Tibial artery (tissue), 4 donors: ENCODE results near the gene SHF.

ENCODE experiments used
- DNase-seq, 2 donors: peaks; one replicate each; pipeline ENCODE4 v3.0.0-alpha.2; 2019
- H3K27ac ChIP-seq, 2 donors: fragments of 200-600 bp; sonication (generic) in 1 of 2; 1 replicate in 1 of 2; 2 replicates in 1 of 2; pipeline ENCODE4 v1.5.1; 2018 to 2019; ENCODE audit warnings: mild to moderate bottlenecking in 1 of 2
- H3K27me3 ChIP-seq, 2 donors: fragments of 200-600 bp; sonication (generic) in 1 of 2; one replicate each; pipeline versions ENCODE4 v1.5.1 to v1.6.0; 2016 to 2019
- H3K36me3 ChIP-seq, 3 donors: fragments of 200-600 bp; sonication (generic) in 2 of 3; one replicate each; pipeline ENCODE4 v1.5.1; 2016 to 2019; ENCODE audit warnings: mild to moderate bottlenecking in 2 of 3
- H3K4me1 ChIP-seq, 4 donors: fragments of 200-600 bp; sonication (generic) in 2 of 4; 1 replicate in 3 of 4; 2 replicates in 1 of 4; pipeline ENCODE4 v1.5.1; 2016 to 2019
- H3K4me3 ChIP-seq, 2 donors: fragments of 200-600 bp; sonication (generic) in 1 of 2; 1 replicate in 1 of 2; 2 replicates in 1 of 2; pipeline ENCODE4 v1.5.1; 2018 to 2019; ENCODE audit warnings: mild to moderate bottlenecking in 2 of 2
- H3K9me3 ChIP-seq, 3 donors: fragments of 200-600 bp; sonication (generic) in 1 of 3; one replicate each; pipeline ENCODE4 v1.5.1; 2016 to 2019
- intact Hi-C: fragments of 100-400 bp; cut with DNase I; formaldehyde crosslinking; loops from one replicate; pipeline ENCODE4 v1.15.0; 2023; ENCODE audit warnings: low total_unique reads
- TF ChIP-seq, protein P1 (sequence below), 2 experiments: fragments of 200-600 bp in 1 of 2; fragments of 450-650 bp in 1 of 2; IDR thresholded peaks; one replicate each; pipeline ENCODE4 v1.5.1; 2017 to 2019; ENCODE audit warnings: antibody characterized with exemption in 2 of 2, mild to moderate bottlenecking in 1 of 2, moderate library complexity in 1 of 2

Gene SHF

DNA sequence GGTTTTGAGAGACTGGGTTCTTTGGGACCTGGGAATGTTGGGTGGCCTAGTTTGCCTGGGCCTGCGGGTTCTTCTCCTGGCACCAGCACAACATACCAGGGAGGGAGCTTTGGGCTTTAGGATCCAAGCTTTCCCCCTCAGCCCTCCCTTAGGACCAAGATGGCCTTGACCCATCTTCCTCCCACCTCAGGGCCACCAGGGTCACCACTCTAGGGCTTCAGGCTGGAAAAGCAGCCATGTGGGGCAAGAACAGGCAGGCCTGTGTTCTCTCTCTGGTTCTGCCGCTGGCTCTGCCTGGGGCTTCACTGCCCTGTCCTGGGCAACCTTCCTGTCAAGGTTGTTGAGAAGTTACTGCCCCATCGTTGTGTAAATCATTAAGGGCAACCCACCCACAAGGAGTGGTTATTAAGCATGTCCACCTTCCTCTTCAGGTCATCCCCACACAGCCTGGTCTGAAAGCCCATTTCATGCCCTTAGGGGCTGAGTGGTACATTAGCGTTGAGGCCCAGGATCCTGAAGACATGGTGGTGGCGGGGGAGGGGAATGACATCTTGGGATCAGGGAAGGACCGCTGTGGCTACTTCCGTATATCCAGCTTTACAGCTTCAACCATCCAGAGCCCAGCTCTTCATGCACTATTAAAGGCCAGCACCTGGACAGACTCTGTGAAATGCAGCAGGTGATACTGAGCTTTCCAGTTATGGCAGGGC, 57.3 kb downstream of the SHF start:
- no peak for DNase-seq
- TF ChIP-seq, protein P1, sequence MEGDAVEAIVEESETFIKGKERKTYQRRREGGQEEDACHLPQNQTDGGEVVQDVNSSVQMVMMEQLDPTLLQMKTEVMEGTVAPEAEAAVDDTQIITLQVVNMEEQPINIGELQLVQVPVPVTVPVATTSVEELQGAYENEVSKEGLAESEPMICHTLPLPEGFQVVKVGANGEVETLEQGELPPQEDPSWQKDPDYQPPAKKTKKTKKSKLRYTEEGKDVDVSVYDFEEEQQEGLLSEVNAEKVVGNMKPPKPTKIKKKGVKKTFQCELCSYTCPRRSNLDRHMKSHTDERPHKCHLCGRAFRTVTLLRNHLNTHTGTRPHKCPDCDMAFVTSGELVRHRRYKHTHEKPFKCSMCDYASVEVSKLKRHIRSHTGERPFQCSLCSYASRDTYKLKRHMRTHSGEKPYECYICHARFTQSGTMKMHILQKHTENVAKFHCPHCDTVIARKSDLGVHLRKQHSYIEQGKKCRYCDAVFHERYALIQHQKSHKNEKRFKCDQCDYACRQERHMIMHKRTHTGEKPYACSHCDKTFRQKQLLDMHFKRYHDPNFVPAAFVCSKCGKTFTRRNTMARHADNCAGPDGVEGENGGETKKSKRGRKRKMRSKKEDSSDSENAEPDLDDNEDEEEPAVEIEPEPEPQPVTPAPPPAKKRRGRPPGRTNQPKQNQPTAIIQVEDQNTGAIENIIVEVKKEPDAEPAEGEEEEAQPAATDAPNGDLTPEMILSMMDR (IDR thresholded peaks at IDR 0.05) = no peak
- H3K27ac ChIP-seq = no peak overlapping the region
- H3K27me3 ChIP-seq = peaks cover 3 to 65% of the 10 kb centered on the region in 2 donors
- H3K9me3 ChIP-seq = no peaks in the 10 kb centered on the region
- H3K4me3 ChIP-seq = no peak overlapping the region
- intact Hi-C loops = no loop called here
- no peaks in the 10 kb centered on the region for H3K36me3 ChIP-seq
- peaks cover 0 to 23% (median 11%) of the 10 kb centered on the region in 4 donors for H3K4me1 ChIP-seq

DNA sequence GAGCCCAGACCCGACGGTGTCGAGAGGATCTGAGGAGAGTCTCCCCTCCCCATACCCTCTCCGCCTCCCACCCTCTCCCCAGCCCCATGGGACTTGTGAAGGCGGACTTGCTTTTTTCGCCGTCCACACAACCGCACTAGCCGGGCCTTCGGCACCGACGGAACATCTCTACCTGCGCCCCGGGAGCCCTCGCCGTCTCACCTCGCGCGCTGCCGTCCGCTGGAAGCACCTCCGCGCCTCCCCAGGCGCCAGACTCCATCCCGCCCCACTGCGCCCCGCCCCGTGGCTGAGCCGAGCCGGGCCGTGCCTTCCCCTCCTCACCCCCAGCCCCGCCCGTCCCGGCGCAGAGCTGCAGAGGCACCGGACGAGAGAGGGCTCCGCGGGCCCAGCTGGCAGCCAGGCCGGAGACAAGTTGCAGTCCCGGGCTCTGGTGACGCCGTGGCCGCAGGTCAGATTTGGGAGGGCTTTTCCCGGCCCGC, 58.1 kb downstream of the SHF start, which contains the start of the genes DUOX1 and DUOXA1:
TSS of gene DUOX1 (plus strand) at position 344 of the 479 bp plus-strand sequence. CDS start 1,973 bp downstream, outside the sequence.
TSS of gene DUOXA1 (minus strand) at position 229 of the 479 bp plus-strand sequence. CDS start 6,865 bp downstream, outside the sequence.
- peak within 1 kb of the TSS; percentile 22 to 34 for H3K4me3 ChIP-seq
- TF ChIP-seq, protein P1 (IDR thresholded peaks at IDR 0.05) = no peak
- DNase-seq = no peak
- H3K27ac ChIP-seq = no peak within 1 kb of the TSS
- no peaks in the 10 kb centered on the region for H3K9me3 ChIP-seq
- intact Hi-C loops = no loop called here
- H3K27me3 ChIP-seq = peaks cover 3 to 64% of the 10 kb centered on the region in 2 donors
- H3K4me1 ChIP-seq = peaks cover 0 to 16% (median 7%) of the 10 kb centered on the region in 4 donors
- H3K36me3 ChIP-seq = no peaks in the 10 kb centered on the region

DNA sequence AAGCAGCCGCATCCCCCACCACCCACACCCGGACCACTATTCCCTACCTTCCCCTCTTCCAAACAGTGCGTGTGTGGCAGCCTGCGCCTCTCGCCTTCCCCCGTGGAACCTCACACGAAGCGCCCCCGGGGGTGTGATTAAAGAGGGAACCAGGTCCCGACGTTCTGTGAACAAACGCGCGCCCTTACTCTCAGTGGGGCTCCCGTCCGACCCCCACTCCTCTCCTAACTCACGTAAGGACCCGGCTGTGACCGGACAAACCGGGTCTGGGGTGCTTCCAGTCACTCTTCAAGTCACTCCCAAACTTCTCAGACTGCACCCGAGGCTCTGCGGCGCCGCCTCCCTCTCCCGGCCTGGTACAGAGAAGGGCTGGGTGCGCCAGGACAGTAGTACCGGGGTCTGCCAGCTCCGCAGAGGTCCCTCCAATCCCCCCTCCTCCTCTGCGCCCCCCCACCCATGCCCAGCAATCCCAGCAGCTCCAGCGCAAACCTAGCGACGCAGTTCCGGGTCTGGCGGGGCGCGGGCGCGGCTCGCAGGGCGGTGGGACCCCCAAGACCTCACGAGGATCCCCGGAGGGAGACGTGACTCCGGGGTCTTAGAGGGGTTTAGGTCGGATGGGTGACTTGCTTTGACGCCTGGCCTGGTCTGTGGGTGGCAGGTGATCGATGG, 58.7 kb downstream of the SHF start:
- Histone ChIP-seq H3K36me3 (no peaks in the 10 kb centered on the region), H3K27ac (no peak overlapping the region), H3K4me1 (peaks cover 0 to 15% (median 7%) of the 10 kb centered on the region in 4 donors), H3K9me3 (no peaks in the 10 kb centered on the region), H3K27me3 (peaks cover 3 to 64% of the 10 kb centered on the region in 2 donors), H3K4me3 (peak overlapping the region; percentile 22 to 34)
- intact Hi-C loops = no loop called here
- TF ChIP-seq, protein P1 (IDR thresholded peaks at IDR 0.05) = no peak
- DNase-seq = no peak

DNA sequence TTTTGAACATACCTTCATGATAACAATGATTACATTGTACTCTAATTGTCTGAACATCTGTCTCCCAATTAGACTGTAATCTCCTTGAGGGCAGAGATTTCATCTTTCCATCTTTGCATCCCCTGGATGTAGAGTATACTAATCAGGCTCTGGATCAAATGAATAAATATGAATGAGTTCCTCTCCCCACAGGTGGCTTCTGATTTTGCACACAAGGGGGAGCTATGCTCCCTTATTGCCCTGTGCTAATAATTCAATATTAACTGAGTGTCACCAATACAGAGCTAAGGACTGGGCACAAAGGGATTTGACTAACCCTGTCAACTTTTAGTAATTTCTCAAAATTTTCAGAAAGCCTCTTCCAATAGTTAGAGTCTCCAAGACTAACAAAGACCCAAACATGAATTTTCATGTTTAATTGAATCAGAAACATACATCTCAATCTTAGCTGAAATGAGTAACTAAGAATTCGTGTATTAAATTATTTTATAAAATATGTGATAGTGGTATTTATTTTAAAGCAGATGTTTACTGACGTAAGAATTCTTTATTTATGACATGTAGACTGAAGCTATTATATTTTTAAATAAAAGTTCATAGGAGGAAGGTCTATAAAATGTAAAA, 61.1 kb downstream of the SHF start:
- TF ChIP-seq, protein P1 (IDR thresholded peaks at IDR 0.05) = peak; percentile 25 to 27
- Histone ChIP-seq H3K36me3 (no peaks in the 10 kb centered on the region), H3K27ac (no peak overlapping the region), H3K4me1 (peaks cover 0 to 15% (median 7%) of the 10 kb centered on the region in 4 donors), H3K9me3 (no peaks in the 10 kb centered on the region), H3K4me3 (no peak overlapping the region), H3K27me3 (peaks cover 3 to 69% of the 10 kb centered on the region in 2 donors)
- no peak for DNase-seq
- intact Hi-C loops = no loop called here

DNA sequence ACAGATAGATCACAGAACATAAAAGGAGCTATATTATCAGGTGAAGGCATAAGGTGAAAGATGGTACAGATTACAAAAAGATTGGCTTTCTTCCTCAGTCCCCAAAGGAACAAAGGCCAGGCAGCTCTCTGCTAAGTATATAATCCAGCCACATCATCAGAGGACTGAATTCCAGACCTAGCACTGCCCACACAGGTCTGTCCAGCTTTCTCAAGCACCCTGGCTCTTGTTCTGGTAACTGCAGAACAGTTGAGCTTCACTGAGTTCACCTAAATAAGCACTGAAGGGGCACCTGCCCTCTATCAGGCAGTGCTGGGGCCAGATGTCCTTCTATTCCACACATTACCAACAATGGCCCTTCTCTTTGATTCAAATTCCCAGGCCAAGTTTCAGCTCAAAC, 64.4 kb downstream of the SHF start:
- H3K36me3 ChIP-seq = no peaks in the 10 kb centered on the region
- peaks cover 0 to 74% of the 10 kb centered on the region in 2 donors for H3K27me3 ChIP-seq
- no peak overlapping the region for H3K4me3 ChIP-seq
- no peak overlapping the region for H3K27ac ChIP-seq
- TF ChIP-seq, protein P1 (IDR thresholded peaks at IDR 0.05) = no peak
- H3K4me1 ChIP-seq = no peaks in the 10 kb centered on the region
- H3K9me3 ChIP-seq = no peaks in the 10 kb centered on the region
- DNase-seq = no peak
- intact Hi-C loops = no loop called here
